Loucy (cell line): ENCODE measurements around the gene PIEZO1.

ENCODE experiments used
- H2AFZ ChIP-seq: fragments of 200-600 bp; sonication (generic); 2 replicates; pipeline ENCODE4 v1.6.0; 2016; ENCODE audit warnings: antibody characterized with exemption, mild to moderate bottlenecking, low read length, moderate library complexity
- H3F3A ChIP-seq: fragments of 200-600 bp; 2 replicates; pipeline ENCODE4 v1.6.0; 2016; ENCODE audit warnings: antibody characterized with exemption, low read depth, mild to moderate bottlenecking
- H3K27me3 ChIP-seq: fragments of 200-600 bp; sonication (generic); 2 replicates; pipeline ENCODE4 v1.6.1; 2014; ENCODE audit warnings: low read length, mild to moderate bottlenecking; ENCODE audit not compliant: insufficient read depth, poor library complexity, severe bottlenecking
- H3K36me3 ChIP-seq: fragments of 200-600 bp; sonication (generic); 2 replicates; pipeline ENCODE4 v1.6.1; 2016; ENCODE audit warnings: low read length; ENCODE audit not compliant: insufficient read depth
- H3K4me1 ChIP-seq: fragments of 200-600 bp; sonication (generic); 2 replicates; pipeline ENCODE4 v1.5.1; 2014; ENCODE audit warnings: low read length, mild to moderate bottlenecking; ENCODE audit not compliant: insufficient read depth, poor library complexity, severe bottlenecking
- H3K4me2 ChIP-seq: fragments of 200-600 bp; sonication (generic); 2 replicates; pipeline ENCODE4 v1.6.0; 2014; ENCODE audit warnings: antibody characterized with exemption, low read length, low read depth, mild to moderate bottlenecking; ENCODE audit not compliant: poor library complexity, severe bottlenecking
- H3K4me3 ChIP-seq: fragments of 200-600 bp; sonication (generic); 2 replicates; pipeline ENCODE4 v1.5.1; 2014; ENCODE audit warnings: low read length, mild to moderate bottlenecking, mixed read lengths; ENCODE audit not compliant: poor library complexity, severe bottlenecking
- H3K79me2 ChIP-seq: fragments of 200-600 bp; sonication (generic); 2 replicates; pipeline ENCODE4 v1.6.1; 2014; ENCODE audit warnings: low read length; ENCODE audit not compliant: insufficient read depth
- H3K9ac ChIP-seq: fragments of 200-600 bp; sonication (generic); 2 replicates; pipeline ENCODE4 v1.6.0; 2014; ENCODE audit warnings: mild to moderate bottlenecking, low read depth, low read length, moderate library complexity; ENCODE audit not compliant: poor library complexity, severe bottlenecking
- H3K9me2 ChIP-seq: fragments of 200-600 bp; sonication (generic); replicated peaks from 2 replicates; pipeline ENCODE4 v1.6.1; 2016; ENCODE audit warnings: low read depth, low read length, mixed read lengths
- H3K9me3 ChIP-seq: fragments of 200-600 bp; sonication (generic); 2 replicates; pipeline ENCODE4 v1.6.1; 2014; ENCODE audit warnings: mild to moderate bottlenecking, antibody characterized with exemption, low read length, low read depth; ENCODE audit not compliant: insufficient read depth
- H4K20me1 ChIP-seq: fragments of 200-600 bp; sonication (generic); 2 replicates; pipeline ENCODE4 v1.6.0; 2014; ENCODE audit warnings: antibody characterized with exemption, low read length, mild to moderate bottlenecking; ENCODE audit not compliant: insufficient read depth, poor library complexity, severe bottlenecking
- CTCF ChIP-seq: fragments of 200-600 bp; sonication (generic); conservative IDR thresholded peaks from 2 replicates; pipeline ENCODE4 v1.5.1; 2014; ENCODE audit warnings: mild to moderate bottlenecking, antibody characterized with exemption, low read length
- EZH2phosphoT487 ChIP-seq: fragments of 200-600 bp; IDR thresholded peaks from 2 replicates; pipeline ENCODE4 v1.6.1; 2018; ENCODE audit warnings: antibody characterized with exemption, mild to moderate bottlenecking, moderate library complexity, borderline replicate concordance

Gene PIEZO1

DNA sequence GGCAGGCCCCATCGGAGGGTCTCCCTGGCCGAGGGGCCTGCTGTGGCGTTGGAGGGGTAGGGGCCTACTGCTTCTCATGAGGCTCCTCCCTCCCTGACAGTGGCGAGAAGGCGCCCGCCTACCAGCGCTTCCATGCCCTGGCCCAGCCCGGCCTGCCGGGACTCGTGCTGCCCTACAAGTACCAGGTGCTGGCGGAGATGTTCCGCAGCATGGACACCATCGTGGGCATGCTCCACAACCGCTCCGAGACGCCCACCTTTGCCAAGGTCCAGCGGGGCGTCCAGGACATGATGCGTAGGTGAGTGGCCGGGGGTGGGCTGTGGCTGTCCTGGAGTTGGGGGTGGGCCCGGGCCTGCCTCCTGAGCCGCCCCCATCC, 20.3 kb upstream of the PIEZO1 start:
- peaks cover 51% of the 10 kb centered on the region for H4K20me1 ChIP-seq
- no peaks in the 10 kb centered on the region for H3K27me3 ChIP-seq
- no peaks in the 10 kb centered on the region for H3K9me3 ChIP-seq
- peak overlapping the region; percentile 66 for H3K4me2 ChIP-seq
- peaks cover 81% of the 10 kb centered on the region for H3K79me2 ChIP-seq
- H2AFZ ChIP-seq = no peak overlapping the region
- H3F3A ChIP-seq = peaks cover 2% of the 10 kb centered on the region
- H3K4me3 ChIP-seq = peak overlapping the region; percentile 79
- peaks cover 22% of the 10 kb centered on the region; the same call in 1 of the 2 replicates for H3K36me3 ChIP-seq
- H3K4me1 ChIP-seq = peaks cover 14% of the 10 kb centered on the region
- H3K9me2 ChIP-seq = no peaks in the 10 kb centered on the region
- peak overlapping the region; percentile 79 for H3K9ac ChIP-seq
- no peak for TF ChIP-seq EZH2phosphoT487
- TF ChIP-seq CTCF = no peak

- Histone ChIP-seq H3K9me2 (no peaks in the 10 kb centered on the region), H3K9me3 (no peaks in the 10 kb centered on the region), H3K4me1 (peaks cover 19% of the 10 kb centered on the region), H4K20me1 (peaks cover 45% of the 10 kb centered on the region), H3K36me3 (peaks cover 21% of the 10 kb centered on the region; the same call in 1 of the 2 replicates), H3K27me3 (no peaks in the 10 kb centered on the region), H3K9ac (peak overlapping the region; percentile 79), H3K4me3 (peak overlapping the region; percentile 79), H3K4me2 (peak overlapping the region; percentile 66), H2AFZ (no peak overlapping the region), H3F3A (peaks cover 4% of the 10 kb centered on the region), H3K79me2 (peaks cover 76% of the 10 kb centered on the region)
- no peak for TF ChIP-seq CTCF
- TF ChIP-seq EZH2phosphoT487 = no peak
Measured at GRCh38 chr16:88804552-88805339, 19.7 kb upstream of the PIEZO1 start.

DNA sequence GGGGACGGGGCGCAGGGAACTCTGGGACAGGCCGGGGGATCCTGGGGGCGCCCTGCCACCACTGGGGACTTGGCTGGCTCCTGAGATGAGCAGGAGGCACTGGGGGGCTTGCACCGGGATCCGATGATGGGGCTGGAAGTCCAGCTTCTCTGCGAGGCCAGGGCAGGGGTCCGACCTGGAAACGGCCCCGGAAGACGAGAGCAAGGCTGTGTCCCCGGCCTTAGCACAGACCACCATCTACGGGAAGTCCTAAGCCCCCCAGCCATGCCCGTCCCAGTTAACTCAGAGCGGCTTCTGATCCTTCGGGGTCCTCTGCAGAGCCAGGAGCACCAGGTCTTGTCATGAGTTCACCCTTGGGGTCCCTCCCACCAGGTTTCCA, 19.1 kb upstream of the PIEZO1 start:
- H3F3A ChIP-seq = peaks cover 4% of the 10 kb centered on the region
- H3K9me2 ChIP-seq = no peaks in the 10 kb centered on the region
- H4K20me1 ChIP-seq = peaks cover 39% of the 10 kb centered on the region
- H3K27me3 ChIP-seq = no peaks in the 10 kb centered on the region
- peaks cover 24% of the 10 kb centered on the region for H3K4me1 ChIP-seq
- peaks cover 16% of the 10 kb centered on the region; the same call in 1 of the 2 replicates for H3K36me3 ChIP-seq
- no peaks in the 10 kb centered on the region for H3K9me3 ChIP-seq
- H3K4me2 ChIP-seq = peak overlapping the region; percentile 66
- H3K79me2 ChIP-seq = peaks cover 71% of the 10 kb centered on the region
- TF ChIP-seq EZH2phosphoT487 (no peak), CTCF (no peak)
- H2AFZ ChIP-seq = no peak overlapping the region
- H3K4me3 ChIP-seq = peak overlapping the region; percentile 79
- H3K9ac ChIP-seq = peak overlapping the region; percentile 79
